Thyroid gland (tissue), 4 donors: ENCODE measurements around the gene IQSEC2.

ENCODE experiments used
- CTCF ChIP-seq, 6 experiments: fragments of 200-600 bp in 3 of 6; fragments of 450-650 bp in 3 of 6; sonication (generic) in 3 of 6; IDR thresholded peaks; one replicate each; pipeline ENCODE4 v1.5.1; 2016 to 2019; ENCODE audit warnings: antibody characterized with exemption in 6 of 6, mild to moderate bottlenecking in 2 of 6, inconsistent platforms in 1 of 6, moderate library complexity in 1 of 6
- POLR2A ChIP-seq, 2 donors: fragments of 450-650 bp; IDR thresholded peaks; one replicate each; pipeline ENCODE4 v1.6.1; 2017; ENCODE audit warnings: antibody characterized with exemption in 2 of 2, mild to moderate bottlenecking in 2 of 2, moderate library complexity in 1 of 2

GRCh38 chrX:53286171-53286570, 4.8 kb upstream of the IQSEC2 start:
- TF ChIP-seq CTCF (IDR thresholded peaks at IDR 0.05): no peak
- no peak for TF ChIP-seq POLR2A (IDR thresholded peaks at IDR 0.05)
